ENCODE data around the gene XXYLT1.

Gene XXYLT1

DNA sequence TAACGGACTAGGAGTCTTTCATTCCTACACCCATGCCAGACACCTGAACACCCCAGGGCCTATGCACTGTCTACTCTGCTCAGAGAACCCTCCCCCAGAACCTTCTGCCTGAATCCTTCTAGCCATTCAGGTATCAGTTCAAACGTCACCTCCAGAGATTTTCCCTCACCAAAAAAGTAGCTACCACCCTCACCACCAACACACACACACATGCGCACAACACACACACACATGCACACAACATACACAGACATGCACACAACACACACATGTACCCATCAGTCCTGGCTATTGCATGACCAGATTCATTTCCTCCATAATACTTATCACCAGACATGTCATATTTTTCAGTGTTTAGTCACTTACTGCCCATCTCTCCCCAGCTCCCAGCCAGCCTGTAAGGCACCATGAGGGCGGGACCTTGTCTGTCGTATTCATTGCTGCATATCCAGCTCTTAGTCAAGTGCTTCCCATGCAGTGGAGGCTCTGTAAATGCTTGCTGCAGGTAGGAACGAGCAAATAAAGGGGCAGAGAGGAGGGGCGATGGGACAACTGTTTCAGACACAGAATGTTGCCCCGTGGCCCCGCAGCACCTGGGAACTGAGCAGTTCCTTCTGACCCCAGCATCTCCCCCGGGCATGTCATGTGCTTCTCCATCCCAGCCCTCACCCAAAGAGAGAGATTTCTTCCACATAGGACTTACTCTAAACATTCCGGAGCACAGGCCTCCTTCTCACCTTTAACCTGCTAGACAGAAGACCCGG lies 29.2 kb downstream of the XXYLT1 start:
- ChIA-PET POLR2A (no interaction called here), CTCF (no interaction called here)
- H3K36me3 ChIP-seq (ENCODE audit: control insufficient read depth in 2 of 2, insufficient read depth in 1 of 2, low read length in 2 of 2), result peaks cover 0 to 6% of the 10 kb centered on the region in 2 experiments; a peak in 1 of 3 replicates
- no peak for TF ChIP-seq ZNF677 (tag by site-specific recombination; IDR thresholded peaks at IDR 0.05)
- TF ChIP-seq ZNF521 (tag by site-specific recombination; IDR thresholded peaks at IDR 0.05), result no peak
- TF ChIP-seq ZNF280C (tag by site-specific recombination; IDR thresholded peaks at IDR 0.05), result no peak
- TF ChIP-seq ZNF148 (tag by site-specific recombination; IDR thresholded peaks at IDR 0.05; ENCODE audit: borderline replicate concordance), result no peak
- no peak overlapping the region for H3K4me3 ChIP-seq (ENCODE audit: low read depth, low read length)
- no peak overlapping the region for H3K27ac ChIP-seq (ENCODE audit: extremely low read depth, low read depth, low read length)
- H3K4me1 ChIP-seq (ENCODE audit: control insufficient read depth, insufficient read depth, low read length), result no peaks in the 10 kb centered on the region
- H3K9me3 ChIP-seq (ENCODE audit: control insufficient read depth, insufficient read depth, low read depth, low read length), result no peaks in the 10 kb centered on the region

DNA sequence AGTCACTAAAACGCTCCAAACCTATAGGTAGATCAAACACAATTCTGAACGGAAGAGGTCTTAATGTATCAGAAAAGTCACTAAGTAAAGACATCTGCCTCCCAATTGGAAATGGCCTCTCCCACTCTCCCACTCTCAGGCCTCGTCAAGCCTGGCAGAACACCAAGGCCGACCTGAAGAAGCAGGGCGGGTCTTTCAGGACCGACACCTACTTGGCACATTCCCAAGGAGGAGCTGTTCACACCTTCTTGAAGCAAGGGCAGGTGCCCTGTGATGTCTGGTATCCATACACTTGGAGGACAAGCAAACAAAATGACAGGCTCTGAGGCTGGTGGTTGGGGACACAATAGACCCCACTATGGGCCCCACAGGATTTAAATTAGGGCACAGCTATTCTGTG lies 30.0 kb downstream of the XXYLT1 start:
- no peaks in the 10 kb centered on the region for H3K9me3 ChIP-seq (ENCODE audit: control insufficient read depth, insufficient read depth, low read depth, low read length)
- peaks cover 0 to 8% of the 10 kb centered on the region in 2 experiments; a peak in 1 of 3 replicates for H3K36me3 ChIP-seq (ENCODE audit: control insufficient read depth in 2 of 2, insufficient read depth in 1 of 2, low read length in 2 of 2)
- no peak overlapping the region for H3K27ac ChIP-seq (ENCODE audit: extremely low read depth, low read depth, low read length)
- ChIA-PET CTCF (no interaction called here), POLR2A (no interaction called here)
- no peaks in the 10 kb centered on the region for H3K4me1 ChIP-seq (ENCODE audit: control insufficient read depth, insufficient read depth, low read length)
- no peak overlapping the region for H3K4me3 ChIP-seq (ENCODE audit: low read depth, low read length)
- TF ChIP-seq, protein P1, sequence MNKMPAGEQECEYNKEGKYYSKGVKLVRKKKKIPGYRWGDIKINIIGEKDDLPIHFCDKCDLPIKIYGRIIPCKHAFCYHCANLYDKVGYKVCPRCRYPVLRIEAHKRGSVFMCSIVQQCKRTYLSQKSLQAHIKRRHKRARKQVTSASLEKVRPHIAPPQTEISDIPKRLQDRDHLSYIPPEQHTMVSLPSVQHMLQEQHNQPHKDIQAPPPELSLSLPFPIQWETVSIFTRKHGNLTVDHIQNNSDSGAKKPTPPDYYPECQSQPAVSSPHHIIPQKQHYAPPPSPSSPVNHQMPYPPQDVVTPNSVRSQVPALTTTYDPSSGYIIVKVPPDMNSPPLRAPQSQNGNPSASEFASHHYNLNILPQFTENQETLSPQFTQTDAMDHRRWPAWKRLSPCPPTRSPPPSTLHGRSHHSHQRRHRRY (tag by site-specific recombination; IDR thresholded peaks at IDR 0.05), result no peak
- TF ChIP-seq, protein P2, sequence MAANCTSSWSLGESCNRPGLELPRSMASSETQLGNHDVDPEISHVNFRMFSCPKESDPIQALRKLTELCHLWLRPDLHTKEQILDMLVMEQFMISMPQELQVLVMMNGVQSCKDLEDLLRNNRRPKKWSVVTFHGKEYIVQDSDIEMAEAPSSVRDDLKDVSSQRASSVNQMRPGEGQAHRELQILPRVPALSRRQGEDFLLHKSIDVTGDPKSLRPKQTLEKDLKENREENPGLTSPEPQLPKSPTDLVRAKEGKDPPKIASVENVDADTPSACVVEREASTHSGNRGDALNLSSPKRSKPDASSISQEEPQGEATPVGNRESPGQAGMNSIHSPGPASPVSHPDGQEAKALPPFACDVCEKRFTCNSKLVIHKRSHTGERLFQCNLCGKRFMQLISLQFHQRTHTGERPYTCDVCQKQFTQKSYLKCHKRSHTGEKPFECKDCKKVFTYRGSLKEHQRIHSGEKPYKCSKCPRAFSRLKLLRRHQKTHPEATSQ (tag by site-specific recombination; IDR thresholded peaks at IDR 0.05), result no peak
- TF ChIP-seq ZNF37A (tag by site-specific recombination; IDR thresholded peaks at IDR 0.05) (no peak), ZBTB11 (tag by site-specific recombination; conservative IDR thresholded peaks at IDR 0.05; ENCODE audit: low read depth) (no peak), ZNF121 (tag by site-specific recombination; IDR thresholded peaks at IDR 0.05) (no peak), ZNF654 (tag by site-specific recombination; IDR thresholded peaks at IDR 0.05; ENCODE audit: low read depth) (no peak), ZNF48 (tag by site-specific recombination; IDR thresholded peaks at IDR 0.05) (no peak), INSM2 (tag by site-specific recombination; IDR thresholded peaks at IDR 0.05) (no peak)

Data from HEK293 (cell line).